ENCODE measurements around the gene MAEA.

DNA sequence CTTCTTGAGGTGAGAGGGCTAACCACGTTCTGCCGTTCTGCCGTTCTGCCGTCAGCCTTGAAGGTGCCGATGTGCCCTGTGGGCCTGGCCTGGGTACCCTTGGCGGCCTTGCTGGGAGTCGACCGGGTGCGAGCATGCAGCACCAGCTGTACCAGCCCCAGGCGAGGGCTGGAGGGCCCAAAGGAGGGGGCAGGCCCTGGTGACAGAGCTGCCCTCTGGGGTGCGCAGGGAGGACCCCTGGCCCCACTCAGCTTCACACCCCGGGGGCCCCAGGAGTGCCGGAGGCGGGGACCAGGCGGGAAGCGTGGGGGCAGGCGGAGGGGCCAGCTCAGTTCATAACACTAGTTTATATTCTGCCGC is 79.4 kb downstream of the MAEA start:
- TF ChIP-seq, protein P1, sequence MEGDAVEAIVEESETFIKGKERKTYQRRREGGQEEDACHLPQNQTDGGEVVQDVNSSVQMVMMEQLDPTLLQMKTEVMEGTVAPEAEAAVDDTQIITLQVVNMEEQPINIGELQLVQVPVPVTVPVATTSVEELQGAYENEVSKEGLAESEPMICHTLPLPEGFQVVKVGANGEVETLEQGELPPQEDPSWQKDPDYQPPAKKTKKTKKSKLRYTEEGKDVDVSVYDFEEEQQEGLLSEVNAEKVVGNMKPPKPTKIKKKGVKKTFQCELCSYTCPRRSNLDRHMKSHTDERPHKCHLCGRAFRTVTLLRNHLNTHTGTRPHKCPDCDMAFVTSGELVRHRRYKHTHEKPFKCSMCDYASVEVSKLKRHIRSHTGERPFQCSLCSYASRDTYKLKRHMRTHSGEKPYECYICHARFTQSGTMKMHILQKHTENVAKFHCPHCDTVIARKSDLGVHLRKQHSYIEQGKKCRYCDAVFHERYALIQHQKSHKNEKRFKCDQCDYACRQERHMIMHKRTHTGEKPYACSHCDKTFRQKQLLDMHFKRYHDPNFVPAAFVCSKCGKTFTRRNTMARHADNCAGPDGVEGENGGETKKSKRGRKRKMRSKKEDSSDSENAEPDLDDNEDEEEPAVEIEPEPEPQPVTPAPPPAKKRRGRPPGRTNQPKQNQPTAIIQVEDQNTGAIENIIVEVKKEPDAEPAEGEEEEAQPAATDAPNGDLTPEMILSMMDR (IDR thresholded peaks at IDR 0.05; ENCODE audit: insufficient read depth, low read length, poor library complexity, severe bottlenecking) = no peak
- no peak for TF ChIP-seq EZH2phosphoT487 (conservative IDR thresholded peaks at IDR 0.05; ENCODE audit: low read length)
